Ovary (tissue), 3 donors: ENCODE results near the gene TFDP3.

Experiments
- POLR2A ChIP-seq: fragments of 450-650 bp; IDR thresholded peaks from one replicate; pipeline ENCODE4 v1.6.1; 2017; ENCODE audit warnings: antibody characterized with exemption, mild to moderate bottlenecking, moderate library complexity
- TF ChIP-seq, protein P1 (sequence below), 3 donors: fragments of 450-650 bp in 2 of 3; fragments of 200-600 bp in 1 of 3; IDR thresholded peaks; one replicate each; pipeline versions ENCODE4 v1.5.1 to v1.8.0; 2016 to 2022; ENCODE audit warnings: antibody characterized with exemption in 3 of 3, mild to moderate bottlenecking in 1 of 3
- donor health status: DM: no; HTN: no; CAD: no.

DNA sequence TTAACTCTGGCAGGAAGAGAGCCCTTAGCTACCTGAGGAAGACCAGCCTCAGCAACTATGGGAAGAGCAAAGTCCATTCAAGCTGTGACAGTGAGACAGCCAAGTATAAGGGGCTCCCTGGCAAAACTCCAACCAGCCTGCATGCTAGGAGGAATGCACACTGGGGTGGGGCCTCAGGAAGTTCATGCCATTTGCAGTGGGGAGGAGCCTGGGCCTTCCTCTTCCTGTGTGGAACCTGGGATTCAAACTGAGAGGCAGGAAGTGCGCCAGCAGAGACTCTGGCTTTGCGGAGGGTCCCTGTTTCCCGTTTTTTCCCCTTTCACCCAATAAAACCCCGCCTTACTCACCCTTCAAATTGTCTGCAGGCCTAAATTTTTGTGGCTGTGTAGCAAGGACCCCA, 33.0 kb downstream of the TFDP3 start:
- TF ChIP-seq, protein P1, sequence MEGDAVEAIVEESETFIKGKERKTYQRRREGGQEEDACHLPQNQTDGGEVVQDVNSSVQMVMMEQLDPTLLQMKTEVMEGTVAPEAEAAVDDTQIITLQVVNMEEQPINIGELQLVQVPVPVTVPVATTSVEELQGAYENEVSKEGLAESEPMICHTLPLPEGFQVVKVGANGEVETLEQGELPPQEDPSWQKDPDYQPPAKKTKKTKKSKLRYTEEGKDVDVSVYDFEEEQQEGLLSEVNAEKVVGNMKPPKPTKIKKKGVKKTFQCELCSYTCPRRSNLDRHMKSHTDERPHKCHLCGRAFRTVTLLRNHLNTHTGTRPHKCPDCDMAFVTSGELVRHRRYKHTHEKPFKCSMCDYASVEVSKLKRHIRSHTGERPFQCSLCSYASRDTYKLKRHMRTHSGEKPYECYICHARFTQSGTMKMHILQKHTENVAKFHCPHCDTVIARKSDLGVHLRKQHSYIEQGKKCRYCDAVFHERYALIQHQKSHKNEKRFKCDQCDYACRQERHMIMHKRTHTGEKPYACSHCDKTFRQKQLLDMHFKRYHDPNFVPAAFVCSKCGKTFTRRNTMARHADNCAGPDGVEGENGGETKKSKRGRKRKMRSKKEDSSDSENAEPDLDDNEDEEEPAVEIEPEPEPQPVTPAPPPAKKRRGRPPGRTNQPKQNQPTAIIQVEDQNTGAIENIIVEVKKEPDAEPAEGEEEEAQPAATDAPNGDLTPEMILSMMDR (IDR thresholded peaks at IDR 0.05) = no peak
- no peak for TF ChIP-seq POLR2A
